ENCODE measurements around the gene EXOC4.

Gene EXOC4

GRCh38 chr7:134088199-134088598 is 835.3 kb downstream of the EXOC4 start:
- DNase-seq (ENCODE audit: low read depth in 1 of 2, low spot score in 1 of 2), result no peak

GRCh38 chr7:134089446-134089845 is 836.6 kb downstream of the EXOC4 start:
- DNase-seq (ENCODE audit: low read depth in 1 of 2, low spot score in 1 of 2), result no peak

GRCh38 chr7:134098072-134098471 is 845.2 kb downstream of the EXOC4 start:
- no peak for DNase-seq (ENCODE audit: low read depth in 1 of 2, low spot score in 1 of 2)

GRCh38 chr7:134101716-134102115 is 848.8 kb downstream of the EXOC4 start:
- DNase-seq (ENCODE audit: low read depth in 1 of 2, low spot score in 1 of 2), result no peak

GRCh38 chr7:134104166-134104565 is 851.3 kb downstream of the EXOC4 start:
- DNase-seq (ENCODE audit: low read depth in 1 of 2, low spot score in 1 of 2), result no peak

GRCh38 chr7:134105841-134106240 is 853.0 kb downstream of the EXOC4 start:
- DNase-seq (ENCODE audit: low read depth in 1 of 2, low spot score in 1 of 2), result no peak

GRCh38 chr7:134108802-134109201 is 855.9 kb downstream of the EXOC4 start:
- DNase-seq (ENCODE audit: low read depth in 1 of 2, low spot score in 1 of 2), result no peak

GRCh38 chr7:134113655-134114054 is 860.8 kb downstream of the EXOC4 start:
- DNase-seq (ENCODE audit: low read depth in 1 of 2, low spot score in 1 of 2), result no peak

- DNase-seq (ENCODE audit: low read depth in 1 of 2, low spot score in 1 of 2), result no peak
Measured at GRCh38 chr7:134114992-134115391, 862.1 kb downstream of the EXOC4 start.

Data from stimulated activated CD4-positive, alpha-beta T cell treated with anti-CD3 and anti-CD28 coated beads, Interleukin-15, amount 100 ng/mL, for 1 hour (primary cell).